CD4-positive, alpha-beta T cell (primary cell): ENCODE measurements around the gene SARNP. TPM values are rescaled to one million over a fixed set of nuclear protein-coding genes. Genes with fewer than 3 reads are reported as not detected.

ENCODE experiments used
- ATAC-seq: fragments of 200-7000 bp; cut with Tn5 transposase; one replicate; pipeline ENCODE4 v1.10.0; 2022; ENCODE audit warnings: mild to moderate bottlenecking; ENCODE audit not compliant: poor library complexity
- CTCF ChIA-PET: fragments of 350-600 bp; sonication (Branson Sonifier 250); formaldehyde crosslinking; loops from one replicate; lab custom pipeline; 2021; ENCODE audit warnings: antibody characterized with exemption, inconsistent platforms; lab: Charles Lee
- POLR2A ChIA-PET: fragments of 350-600 bp; sonication (Branson Sonifier 250); formaldehyde crosslinking; loops from one replicate; lab custom pipeline; 2021; ENCODE audit warnings: antibody characterized with exemption, inconsistent platforms; lab: Charles Lee
- DNase-seq, 14 experiments: peaks; one replicate each; pipeline ENCODE4 v3.0.0-alpha.2; 2013 to 2020; ENCODE audit warnings: mixed read lengths in 2 of 14
- H3K27ac ChIP-seq, 2 donors: one replicate each; pipeline versions ENCODE4 v1.5.1 to v1.7.0; 2013; ENCODE audit warnings: low read length in 2 of 2, low read depth in 1 of 2, mild to moderate bottlenecking in 1 of 2
- H3K27me3 ChIP-seq, 2 experiments: 1 replicate in 1 of 2; 2 replicates in 1 of 2; pipeline versions ENCODE4 v1.6.1 to v1.7.0; 2013; ENCODE audit warnings: low read length in 2 of 2, control low read depth in 1 of 2, mild to moderate bottlenecking in 1 of 2, moderate library complexity in 1 of 2; ENCODE audit not compliant: insufficient read depth in 2 of 2, control insufficient read depth in 1 of 2
- H3K36me3 ChIP-seq: one replicate; pipeline ENCODE4 v1.6.1; 2013; ENCODE audit warnings: low read length, control low read depth; ENCODE audit not compliant: insufficient read depth
- H3K4me1 ChIP-seq: one replicate; pipeline ENCODE4 v1.6.1; 2013; ENCODE audit warnings: low read length, control low read depth; ENCODE audit not compliant: insufficient read depth
- H3K4me3 ChIP-seq: one replicate; pipeline ENCODE4 v1.5.1; 2013; ENCODE audit warnings: mild to moderate bottlenecking, low read length, moderate library complexity
- H3K9me3 ChIP-seq, 2 experiments: 1 replicate in 1 of 2; 2 replicates in 1 of 2; pipeline versions ENCODE4 v1.6.1 to v1.7.0; 2013; ENCODE audit warnings: low read length in 2 of 2, mild to moderate bottlenecking in 2 of 2, control low read depth in 1 of 2, moderate library complexity in 1 of 2; ENCODE audit not compliant: control insufficient read depth in 1 of 2, insufficient read depth in 1 of 2
- H3K27ac Mint-ChIP-seq: one replicate; pipeline ENCODE4 v1.8.0; 2020; ENCODE audit warnings: mixed read lengths
- H3K27me3 Mint-ChIP-seq: one replicate; pipeline ENCODE4 v1.8.0; 2021; ENCODE audit warnings: mixed read lengths
- H3K36me3 Mint-ChIP-seq: one replicate; pipeline ENCODE4 v1.8.0; 2021; ENCODE audit warnings: low read depth, mixed read lengths
- H3K4me1 Mint-ChIP-seq: one replicate; pipeline ENCODE4 v1.8.0; 2021; ENCODE audit warnings: low read depth, mixed read lengths
- H3K4me3 Mint-ChIP-seq: one replicate; pipeline ENCODE4 v1.8.0; 2020; ENCODE audit warnings: mild to moderate bottlenecking, mixed read lengths
- H3K9me3 Mint-ChIP-seq: one replicate; pipeline ENCODE4 v1.8.0; 2020; ENCODE audit warnings: mixed read lengths
- intact Hi-C, 2 experiments: fragments of 100-400 bp; cut with DNase I in 1 of 2; cut with micrococcal nuclease in 1 of 2; formaldehyde crosslinking; loops; one replicate each; pipeline versions ENCODE4 v1.15.1 to v1.9.0; 2023 to 2025; cut with DNase I, micrococcal nuclease
- total RNA-seq, 174 experiments: library from RNA in 2 of 174; stranded (reverse) in 2 of 174; gene quantifications; one replicate each; pipeline ENCODE4 v1.2.3 and lab custom pipeline; 2021 to 2026
- TF ChIP-seq, protein P1 (sequence below): fragments of 200-600 bp; IDR thresholded peaks from one replicate; pipeline ENCODE4 v1.8.0; 2022; ENCODE audit warnings: antibody characterized with exemption, mild to moderate bottlenecking

SARNP gene
- total RNA-seq, 2 experiments from 2014 or later, result 38.2 to 38.6 TPM

- TF ChIP-seq, protein P1, sequence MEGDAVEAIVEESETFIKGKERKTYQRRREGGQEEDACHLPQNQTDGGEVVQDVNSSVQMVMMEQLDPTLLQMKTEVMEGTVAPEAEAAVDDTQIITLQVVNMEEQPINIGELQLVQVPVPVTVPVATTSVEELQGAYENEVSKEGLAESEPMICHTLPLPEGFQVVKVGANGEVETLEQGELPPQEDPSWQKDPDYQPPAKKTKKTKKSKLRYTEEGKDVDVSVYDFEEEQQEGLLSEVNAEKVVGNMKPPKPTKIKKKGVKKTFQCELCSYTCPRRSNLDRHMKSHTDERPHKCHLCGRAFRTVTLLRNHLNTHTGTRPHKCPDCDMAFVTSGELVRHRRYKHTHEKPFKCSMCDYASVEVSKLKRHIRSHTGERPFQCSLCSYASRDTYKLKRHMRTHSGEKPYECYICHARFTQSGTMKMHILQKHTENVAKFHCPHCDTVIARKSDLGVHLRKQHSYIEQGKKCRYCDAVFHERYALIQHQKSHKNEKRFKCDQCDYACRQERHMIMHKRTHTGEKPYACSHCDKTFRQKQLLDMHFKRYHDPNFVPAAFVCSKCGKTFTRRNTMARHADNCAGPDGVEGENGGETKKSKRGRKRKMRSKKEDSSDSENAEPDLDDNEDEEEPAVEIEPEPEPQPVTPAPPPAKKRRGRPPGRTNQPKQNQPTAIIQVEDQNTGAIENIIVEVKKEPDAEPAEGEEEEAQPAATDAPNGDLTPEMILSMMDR, result no peak
- Histone ChIP-seq H3K4me3 (peak overlapping the region; percentile 47), H3K27me3 (no peaks in the 10 kb centered on the region), H3K27ac (peak overlapping the region; percentile 38 to 57), H3K4me1 (peaks cover 51% of the 10 kb centered on the region), H3K9me3 (no peaks in the 10 kb centered on the region), H3K36me3 (no peaks in the 10 kb centered on the region)
- ChIA-PET CTCF (interaction anchor here (1.0 to 1.5 kb wide), 2 partner anchors 13 to 198 kb away, joined by 3 to 4 read pairs; partner anchors contain the start of gene CD63), POLR2A (interaction anchor here (0.9 to 3.9 kb wide), 4 partner anchors 18 to 447 kb away, joined by 3 to 31 read pairs (median 3); partner anchors contain the start of genes ORMDL2, SARNP and SMARCC2)
- intact Hi-C loops, result loop anchor here in 1 of 2 experiments (2.0 to 10.0 kb wide), 7 partner anchors 55 to 723 kb away; partner anchors contain the start of genes ESYT1, ORMDL2, RPS26 and SARNP
- Mint-ChIP-seq H3K4me3 (peak overlapping the region; percentile 88), H3K36me3 (no peaks in the 10 kb centered on the region), H3K27me3 (no peaks in the 10 kb centered on the region), H3K4me1 (peaks cover 55% of the 10 kb centered on the region), H3K27ac (peak overlapping the region; percentile 68), H3K9me3 (no peaks in the 10 kb centered on the region)
- no peak for ATAC-seq
- peak in 1 of 14 experiments; percentile 28 for DNase-seq
Measured at GRCh38 chr12:55741931-55742680, 75.4 kb downstream of the SARNP start.

GRCh38 chr12:55739025-55739378 lies 78.5 kb downstream of the SARNP start:
- Mint-ChIP-seq H3K27ac (peak overlapping the region; percentile 89), H3K4me1 (peaks cover 42% of the 10 kb centered on the region), H3K4me3 (peak overlapping the region; percentile 93), H3K9me3 (no peaks in the 10 kb centered on the region), H3K36me3 (no peaks in the 10 kb centered on the region), H3K27me3 (no peaks in the 10 kb centered on the region)
- Histone ChIP-seq H3K4me3 (peak overlapping the region; percentile 75), H3K4me1 (peaks cover 35% of the 10 kb centered on the region), H3K9me3 (no peaks in the 10 kb centered on the region), H3K36me3 (no peaks in the 10 kb centered on the region), H3K27me3 (no peaks in the 10 kb centered on the region), H3K27ac (peak overlapping the region in 1 of 2 donors; percentile 79)
- TF ChIP-seq, protein P1, result peak; percentile 9
- DNase-seq, result no peak
- CTCF ChIA-PET, result interaction anchor here (0.7 to 3.8 kb wide), 36 partner anchors 8 to 451 kb away, joined by 3 to 46 read pairs (median 5); partner anchors contain the start of genes BLOC1S1, CD63, DNAJC14 and ESYT1
- ATAC-seq, result no peak
- POLR2A ChIA-PET, result interaction anchor here (0.6 to 3.1 kb wide), 30 partner anchors 8 to 1773 kb away, joined by 3 to 35 read pairs (median 11); partner anchors contain the start of genes BLOC1S1, CD63, DNAJC14 and ESYT1
- intact Hi-C loops, result loop anchor here (2.0 to 10.0 kb wide), 8 partner anchors 78 to 486 kb away; partner anchors contain the start of genes NABP2 (in 1 of the 2), ORMDL2 (in 1 of the 2), PA2G4 (in 1 of the 2) and RPS26 (in 1 of the 2)
